Stimulated activated CD8-positive, alpha-beta memory T cell treated with anti-CD3 and anti-CD28 coated beads, Interleukin-15, amount 100 ng/mL, for 48 hours (primary cell): ENCODE data around the gene TRO.

Experiments
- DNase-seq, 2 donors: peaks; one replicate each; pipeline ENCODE4 v3.0.0-alpha.2; 2020; ENCODE audit warnings: low read depth in 2 of 2

The TRO gene, protein sequence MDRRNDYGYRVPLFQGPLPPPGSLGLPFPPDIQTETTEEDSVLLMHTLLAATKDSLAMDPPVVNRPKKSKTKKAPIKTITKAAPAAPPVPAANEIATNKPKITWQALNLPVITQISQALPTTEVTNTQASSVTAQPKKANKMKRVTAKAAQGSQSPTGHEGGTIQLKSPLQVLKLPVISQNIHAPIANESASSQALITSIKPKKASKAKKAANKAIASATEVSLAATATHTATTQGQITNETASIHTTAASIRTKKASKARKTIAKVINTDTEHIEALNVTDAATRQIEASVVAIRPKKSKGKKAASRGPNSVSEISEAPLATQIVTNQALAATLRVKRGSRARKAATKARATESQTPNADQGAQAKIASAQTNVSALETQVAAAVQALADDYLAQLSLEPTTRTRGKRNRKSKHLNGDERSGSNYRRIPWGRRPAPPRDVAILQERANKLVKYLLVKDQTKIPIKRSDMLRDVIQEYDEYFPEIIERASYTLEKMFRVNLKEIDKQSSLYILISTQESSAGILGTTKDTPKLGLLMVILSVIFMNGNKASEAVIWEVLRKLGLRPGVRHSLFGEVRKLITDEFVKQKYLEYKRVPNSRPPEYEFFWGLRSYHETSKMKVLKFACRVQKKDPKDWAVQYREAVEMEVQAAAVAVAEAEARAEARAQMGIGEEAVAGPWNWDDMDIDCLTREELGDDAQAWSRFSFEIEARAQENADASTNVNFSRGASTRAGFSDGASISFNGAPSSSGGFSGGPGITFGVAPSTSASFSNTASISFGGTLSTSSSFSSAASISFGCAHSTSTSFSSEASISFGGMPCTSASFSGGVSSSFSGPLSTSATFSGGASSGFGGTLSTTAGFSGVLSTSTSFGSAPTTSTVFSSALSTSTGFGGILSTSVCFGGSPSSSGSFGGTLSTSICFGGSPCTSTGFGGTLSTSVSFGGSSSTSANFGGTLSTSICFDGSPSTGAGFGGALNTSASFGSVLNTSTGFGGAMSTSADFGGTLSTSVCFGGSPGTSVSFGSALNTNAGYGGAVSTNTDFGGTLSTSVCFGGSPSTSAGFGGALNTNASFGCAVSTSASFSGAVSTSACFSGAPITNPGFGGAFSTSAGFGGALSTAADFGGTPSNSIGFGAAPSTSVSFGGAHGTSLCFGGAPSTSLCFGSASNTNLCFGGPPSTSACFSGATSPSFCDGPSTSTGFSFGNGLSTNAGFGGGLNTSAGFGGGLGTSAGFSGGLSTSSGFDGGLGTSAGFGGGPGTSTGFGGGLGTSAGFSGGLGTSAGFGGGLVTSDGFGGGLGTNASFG (N-terminal part only)

DNA sequence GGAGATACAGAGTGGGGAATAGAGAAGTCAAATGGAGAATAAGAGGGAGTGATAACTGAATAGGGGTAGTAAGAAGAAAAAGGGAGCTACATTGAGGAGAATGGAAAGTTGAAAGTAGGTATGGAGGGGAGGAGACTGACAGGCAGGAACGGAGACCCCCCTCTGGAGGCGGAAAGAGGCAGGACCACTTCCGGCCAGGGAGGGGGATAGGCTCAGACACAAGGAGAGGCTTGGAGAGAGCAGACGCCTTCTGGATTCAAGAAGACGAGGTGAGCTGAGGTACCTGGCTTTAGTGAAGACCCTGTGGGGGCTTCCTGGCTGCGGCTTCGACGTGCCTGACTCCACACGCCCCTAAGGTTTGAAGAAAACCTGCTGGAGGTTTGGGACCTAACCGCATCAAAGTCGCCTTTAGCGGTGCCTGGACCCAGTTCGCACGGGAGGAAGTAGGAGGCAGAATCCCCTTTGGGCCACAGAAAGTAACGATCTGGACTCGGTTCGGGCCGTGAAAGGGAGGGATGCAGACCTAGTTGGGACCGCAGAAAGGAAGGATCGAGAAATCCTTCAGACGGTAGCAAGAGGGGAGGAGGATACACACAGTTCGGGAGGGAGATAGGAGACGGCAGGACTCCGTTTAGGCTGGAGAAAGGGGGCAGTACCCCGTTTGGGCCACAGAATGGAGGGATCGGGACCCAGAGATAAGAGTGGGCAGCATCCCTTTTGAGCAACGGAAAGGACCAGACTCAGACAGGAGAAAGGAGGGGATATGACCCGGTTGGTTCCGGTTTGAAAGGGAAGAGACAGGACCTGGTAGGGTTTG, at the start of gene TRO:
TSS of gene TRO (plus strand) at position 215 of the 817 bp plus-strand sequence. CDS start 1,423 bp downstream, outside the sequence.
- no peak for DNase-seq

DNA sequence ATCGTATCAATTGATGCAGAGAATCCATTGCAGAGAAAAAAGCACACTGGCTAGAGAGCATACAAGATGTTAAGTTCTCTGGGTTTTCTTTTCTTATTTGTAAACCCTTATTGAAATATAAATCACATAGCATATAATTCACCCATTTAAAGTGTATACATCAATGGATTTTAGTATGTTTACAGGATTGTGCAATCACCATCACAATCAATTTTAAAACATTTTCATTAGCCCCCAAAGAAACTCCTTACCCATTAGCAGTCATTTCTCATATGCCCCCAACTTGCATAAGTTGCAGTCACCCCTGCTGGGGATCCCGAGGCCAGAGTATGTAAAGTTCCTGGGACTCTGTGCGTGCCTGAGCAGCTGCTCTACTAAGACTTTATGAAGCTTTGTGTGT, 34.9 kb upstream of the TRO start:
- no peak for DNase-seq

- DNase-seq = peak in 1 of 2 donors; percentile 4
Measured at GRCh38 chrX:54891573-54891972, 29.1 kb upstream of the TRO start.

DNA sequence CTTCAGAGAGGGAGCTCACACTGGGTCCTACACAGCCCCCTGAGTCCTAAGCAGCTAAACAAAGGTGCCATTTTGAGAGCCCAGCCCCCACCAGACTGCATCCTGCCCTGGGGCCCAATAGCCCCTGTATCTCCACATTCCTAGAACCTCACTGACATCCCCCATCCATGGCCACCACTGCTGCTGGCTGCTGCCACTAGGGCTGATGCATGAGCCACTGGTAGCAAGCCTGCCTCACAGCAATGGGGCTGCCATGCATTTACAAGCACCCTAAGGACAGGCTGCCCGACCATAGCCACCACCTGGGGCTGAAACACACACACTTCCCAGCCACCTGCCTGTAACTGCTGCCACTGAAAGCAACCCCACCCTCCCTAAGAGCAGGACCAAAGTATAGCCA, 26.5 kb upstream of the TRO start:
- DNase-seq = no peak

- DNase-seq = no peak
Measured at GRCh38 chrX:54909941-54910340, 10.7 kb upstream of the TRO start.

DNA sequence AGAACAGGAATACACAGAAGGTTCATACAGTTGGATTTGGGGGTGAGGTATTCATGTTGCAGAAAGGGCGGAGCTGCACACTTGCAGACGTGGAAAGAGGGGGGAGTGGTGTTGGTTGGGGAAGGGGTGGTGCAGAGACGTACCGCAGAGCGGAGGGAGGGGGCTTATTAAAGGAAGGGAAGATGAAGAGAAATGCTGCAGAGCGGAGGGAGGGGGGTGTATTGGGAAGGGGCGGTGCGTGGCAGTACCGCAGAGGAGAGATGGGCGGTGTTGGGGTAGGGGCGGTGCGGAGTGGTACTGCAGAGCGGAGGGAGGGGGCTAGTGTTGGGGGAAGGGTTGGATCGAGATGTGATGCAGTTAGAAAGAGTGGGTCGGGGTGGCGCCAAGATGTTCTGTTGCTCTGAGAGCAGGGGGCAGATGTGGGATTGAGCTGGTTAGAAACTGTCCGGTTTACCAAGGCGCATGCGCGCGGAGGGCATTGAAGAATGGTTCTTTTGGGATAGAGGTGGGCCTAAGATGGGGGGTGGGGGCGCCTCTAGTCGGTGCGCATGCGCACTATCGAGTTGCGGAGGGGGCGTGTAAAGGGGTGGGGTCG, 900 bp downstream of the TRO start:
- DNase-seq = peak; percentile 27 to 37

DNA sequence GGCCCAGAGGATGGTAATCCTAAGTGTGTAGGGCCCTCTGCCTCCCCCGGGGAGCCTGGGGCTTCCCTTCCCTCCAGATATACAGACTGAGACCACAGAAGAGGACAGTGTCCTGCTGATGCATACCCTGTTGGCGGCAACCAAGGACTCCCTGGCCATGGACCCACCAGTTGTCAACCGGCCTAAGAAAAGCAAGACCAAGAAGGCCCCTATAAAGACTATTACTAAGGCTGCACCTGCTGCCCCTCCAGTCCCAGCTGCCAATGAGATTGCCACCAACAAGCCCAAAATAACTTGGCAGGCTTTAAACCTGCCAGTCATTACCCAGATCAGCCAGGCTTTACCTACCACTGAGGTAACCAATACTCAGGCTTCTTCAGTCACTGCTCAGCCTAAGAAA, 1.9 kb downstream of the TRO start:
- DNase-seq = no peak

GRCh38 chrX:54923376-54923775, 2.8 kb downstream of the TRO start:
- DNase-seq = no peak

GRCh38 chrX:54926978-54927377, 6.4 kb downstream of the TRO start:
- no peak for DNase-seq

DNA sequence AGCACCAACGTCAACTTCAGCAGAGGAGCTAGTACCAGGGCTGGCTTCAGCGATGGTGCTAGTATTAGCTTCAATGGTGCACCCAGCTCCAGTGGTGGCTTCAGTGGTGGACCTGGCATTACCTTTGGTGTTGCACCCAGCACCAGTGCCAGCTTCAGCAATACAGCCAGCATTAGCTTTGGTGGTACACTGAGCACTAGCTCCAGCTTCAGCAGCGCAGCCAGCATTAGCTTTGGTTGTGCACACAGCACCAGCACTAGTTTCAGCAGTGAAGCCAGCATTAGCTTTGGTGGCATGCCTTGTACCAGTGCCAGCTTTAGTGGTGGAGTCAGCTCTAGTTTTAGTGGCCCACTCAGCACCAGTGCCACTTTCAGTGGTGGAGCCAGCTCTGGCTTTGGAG, 8.3 kb downstream of the TRO start:
- no peak for DNase-seq

- DNase-seq = no peak
Measured at GRCh38 chrX:54930291-54931049, 9.8 kb downstream of the TRO start.

DNA sequence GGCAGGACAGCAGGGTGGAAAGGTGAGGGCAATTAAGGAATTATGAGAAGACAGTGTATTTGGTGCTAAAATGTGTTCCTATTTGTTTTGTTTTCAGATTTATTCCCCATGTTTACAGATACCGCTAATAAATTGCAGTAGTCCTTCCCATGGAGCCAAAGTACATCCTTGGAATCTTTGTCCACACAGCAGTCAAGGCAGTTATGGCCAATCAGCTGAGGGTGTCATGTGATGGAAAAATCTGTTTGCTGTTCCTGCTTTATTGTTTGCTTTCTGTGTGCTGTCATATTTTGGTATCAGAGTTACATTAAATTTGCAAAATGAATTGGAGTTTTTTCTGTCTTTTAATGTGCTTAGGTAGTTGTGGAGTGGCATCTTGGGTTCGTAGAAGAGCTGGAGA, 10.5 kb downstream of the TRO start:
- no peak for DNase-seq

GRCh38 chrX:54933150-54933826, 12.7 kb downstream of the TRO start:
- no peak for DNase-seq

- DNase-seq = no peak
Measured at GRCh38 chrX:54934058-54934457, 13.4 kb downstream of the TRO start.

GRCh38 chrX:54934890-54935289, 14.3 kb downstream of the TRO start:
- DNase-seq = no peak

DNA sequence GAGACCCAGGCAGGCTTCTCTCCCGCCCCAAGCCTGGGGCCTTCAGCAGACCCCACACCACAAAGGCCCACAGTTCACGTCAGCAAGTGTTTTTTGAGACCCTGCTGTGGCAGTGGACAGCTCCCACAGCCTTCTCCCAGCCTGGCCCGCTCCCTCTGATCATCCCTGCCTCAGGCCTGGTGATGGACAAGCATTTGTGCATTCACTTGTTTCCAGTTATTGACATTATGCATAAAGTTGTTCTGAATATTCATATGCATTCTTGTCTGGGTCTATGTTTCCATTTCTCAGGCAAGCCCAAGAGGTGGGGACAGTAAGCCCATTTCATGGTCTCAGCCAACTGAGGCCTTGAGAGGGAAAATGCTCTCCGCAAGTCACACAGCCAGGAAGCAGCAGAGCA, 14.7 kb downstream of the TRO start:
- no peak for DNase-seq

- no peak for DNase-seq
Measured at GRCh38 chrX:54937416-54937815, 16.8 kb downstream of the TRO start.

DNA sequence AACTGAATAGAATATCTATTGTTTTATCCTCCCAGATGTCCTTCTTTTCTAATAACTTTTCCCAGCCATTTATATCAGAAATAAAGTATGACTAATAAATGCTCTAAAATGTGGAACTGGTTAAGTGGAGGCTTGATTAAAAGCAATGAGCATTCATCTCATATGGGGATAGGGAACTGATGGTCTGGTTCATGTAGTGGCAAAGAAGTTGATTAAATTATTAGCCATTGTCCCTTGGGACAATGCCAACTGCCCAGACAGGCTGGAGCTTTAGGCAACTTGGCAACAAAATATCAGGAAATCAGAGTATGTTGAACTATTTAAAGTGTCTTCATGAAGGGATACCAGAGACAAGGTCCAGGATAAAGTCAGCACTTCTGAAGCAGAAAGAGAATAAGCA, 24.2 kb downstream of the TRO start:
- DNase-seq = no peak

DNA sequence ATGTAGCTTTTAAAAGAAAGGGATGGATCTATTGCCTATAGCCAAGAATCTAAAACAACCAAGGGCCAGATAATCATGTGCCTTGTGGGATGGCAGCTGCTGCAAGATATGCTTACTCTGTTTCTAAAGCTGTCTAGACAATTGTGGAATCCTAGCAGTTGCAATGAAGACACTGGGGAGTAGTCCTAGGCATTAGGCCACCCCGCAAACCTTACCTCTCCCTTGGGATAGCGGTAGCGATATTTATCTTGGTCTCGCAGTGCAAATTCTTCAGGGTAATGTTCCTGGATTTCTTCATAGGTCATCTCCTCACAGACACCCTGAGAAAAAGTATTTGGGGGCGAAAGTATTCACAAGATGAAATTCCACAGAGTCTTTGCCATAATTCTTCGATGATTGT, 24.6 kb downstream of the TRO start:
- no peak for DNase-seq
